ENCODE results near the gene PRDX1.

PRDX1 gene

GRCh38 chr1:45521413-45522323 is at the start of gene PRDX1:
TSS of gene PRDX1 (minus strand) at chr1:45521884. CDS start at chr1:45519043, 2,841 bp downstream.
- DNase-seq = peak; percentile 99 to 100

GRCh38 chr1:45570631-45571030 is 48.9 kb upstream of the PRDX1 start:
- DNase-seq = no peak

GRCh38 chr1:45569962-45570581 is 48.4 kb upstream of the PRDX1 start:
- peak; percentile 79 to 82 for DNase-seq

- no peak for DNase-seq
These were observed 47.9 kb upstream of the PRDX1 start for GRCh38 chr1:45569571-45569961.

GRCh38 chr1:45568421-45568820 is 46.7 kb upstream of the PRDX1 start:
- no peak for DNase-seq

- DNase-seq = no peak
These were observed 46.2 kb upstream of the PRDX1 start for GRCh38 chr1:45567911-45568310.

GRCh38 chr1:45566722-45567121 is 45.0 kb upstream of the PRDX1 start:
- DNase-seq = no peak

GRCh38 chr1:45563843-45564242 is 42.2 kb upstream of the PRDX1 start:
- DNase-seq = no peak

- DNase-seq = no peak
These were observed 35.8 kb upstream of the PRDX1 start for GRCh38 chr1:45557422-45557944.

- no peak for DNase-seq
These were observed 32.5 kb upstream of the PRDX1 start for GRCh38 chr1:45554198-45554597.

GRCh38 chr1:45552331-45552730 is 30.6 kb upstream of the PRDX1 start:
- no peak for DNase-seq

GRCh38 chr1:45551684-45552083 is 30.0 kb upstream of the PRDX1 start:
- no peak for DNase-seq

GRCh38 chr1:45550401-45551351 is 29.0 kb upstream of the PRDX1 start, which contains the start of gene AKR1A1:
TSS of gene AKR1A1 (plus strand) at chr1:45550826. CDS start at chr1:45561795, 10,969 bp downstream.
- peak; percentile 94 for DNase-seq

GRCh38 chr1:45545553-45546310 is 24.0 kb upstream of the PRDX1 start:
- no peak for DNase-seq

- DNase-seq = peak; percentile 45 to 46
These were observed 23.4 kb upstream of the PRDX1 start for GRCh38 chr1:45545019-45545493.

GRCh38 chr1:45544530-45544929 is 22.8 kb upstream of the PRDX1 start:
- DNase-seq = no peak

- DNase-seq = peak; percentile 74 to 78
These were observed 22.1 kb upstream of the PRDX1 start for GRCh38 chr1:45543581-45544417.

- DNase-seq = no peak
These were observed 20.9 kb upstream of the PRDX1 start for GRCh38 chr1:45542591-45542990.

- no peak for DNase-seq
These were observed 19.5 kb upstream of the PRDX1 start for GRCh38 chr1:45541193-45541592.

- DNase-seq = no peak
These were observed 15.2 kb upstream of the PRDX1 start for GRCh38 chr1:45536886-45537285.
